GM12874 (cell line): ENCODE data around the gene TXNIP.

Source experiments
- TF ChIP-seq, protein P1 (sequence below): IDR thresholded peaks from 2 replicates; pipeline ENCODE4 v1.5.1; 2011; ENCODE audit warnings: low read depth, mild to moderate bottlenecking, control low read depth, low read length, moderate library complexity; ENCODE audit not compliant: insufficient read depth

Gene TXNIP

DNA sequence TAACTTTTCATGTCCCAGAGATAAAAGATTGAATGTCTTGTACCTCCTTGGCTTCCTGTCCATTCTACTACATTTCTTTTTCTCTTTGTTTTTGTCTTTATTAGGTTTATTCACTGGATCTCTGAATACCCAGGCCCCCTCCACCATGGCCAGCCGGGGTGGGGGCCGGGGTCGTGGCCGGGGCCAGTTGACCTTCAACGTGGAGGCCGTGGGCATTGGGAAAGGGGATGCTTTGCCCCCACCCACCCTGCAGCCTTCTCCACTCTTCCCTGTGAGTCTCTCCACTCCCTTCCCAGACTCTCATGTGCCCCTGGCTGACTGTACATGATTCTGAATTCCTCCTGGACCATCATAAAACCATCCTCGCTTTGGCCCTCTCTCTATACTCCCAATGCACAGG lies 21.7 kb downstream of the TXNIP start:
- TF ChIP-seq, protein P1, sequence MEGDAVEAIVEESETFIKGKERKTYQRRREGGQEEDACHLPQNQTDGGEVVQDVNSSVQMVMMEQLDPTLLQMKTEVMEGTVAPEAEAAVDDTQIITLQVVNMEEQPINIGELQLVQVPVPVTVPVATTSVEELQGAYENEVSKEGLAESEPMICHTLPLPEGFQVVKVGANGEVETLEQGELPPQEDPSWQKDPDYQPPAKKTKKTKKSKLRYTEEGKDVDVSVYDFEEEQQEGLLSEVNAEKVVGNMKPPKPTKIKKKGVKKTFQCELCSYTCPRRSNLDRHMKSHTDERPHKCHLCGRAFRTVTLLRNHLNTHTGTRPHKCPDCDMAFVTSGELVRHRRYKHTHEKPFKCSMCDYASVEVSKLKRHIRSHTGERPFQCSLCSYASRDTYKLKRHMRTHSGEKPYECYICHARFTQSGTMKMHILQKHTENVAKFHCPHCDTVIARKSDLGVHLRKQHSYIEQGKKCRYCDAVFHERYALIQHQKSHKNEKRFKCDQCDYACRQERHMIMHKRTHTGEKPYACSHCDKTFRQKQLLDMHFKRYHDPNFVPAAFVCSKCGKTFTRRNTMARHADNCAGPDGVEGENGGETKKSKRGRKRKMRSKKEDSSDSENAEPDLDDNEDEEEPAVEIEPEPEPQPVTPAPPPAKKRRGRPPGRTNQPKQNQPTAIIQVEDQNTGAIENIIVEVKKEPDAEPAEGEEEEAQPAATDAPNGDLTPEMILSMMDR: no peak

- TF ChIP-seq, protein P1: no peak
Measured at GRCh38 chr1:145972580-145972979, 23.8 kb downstream of the TXNIP start.

- TF ChIP-seq, protein P1: no peak
Measured at GRCh38 chr1:145967288-145967687, 29.1 kb downstream of the TXNIP start.

DNA sequence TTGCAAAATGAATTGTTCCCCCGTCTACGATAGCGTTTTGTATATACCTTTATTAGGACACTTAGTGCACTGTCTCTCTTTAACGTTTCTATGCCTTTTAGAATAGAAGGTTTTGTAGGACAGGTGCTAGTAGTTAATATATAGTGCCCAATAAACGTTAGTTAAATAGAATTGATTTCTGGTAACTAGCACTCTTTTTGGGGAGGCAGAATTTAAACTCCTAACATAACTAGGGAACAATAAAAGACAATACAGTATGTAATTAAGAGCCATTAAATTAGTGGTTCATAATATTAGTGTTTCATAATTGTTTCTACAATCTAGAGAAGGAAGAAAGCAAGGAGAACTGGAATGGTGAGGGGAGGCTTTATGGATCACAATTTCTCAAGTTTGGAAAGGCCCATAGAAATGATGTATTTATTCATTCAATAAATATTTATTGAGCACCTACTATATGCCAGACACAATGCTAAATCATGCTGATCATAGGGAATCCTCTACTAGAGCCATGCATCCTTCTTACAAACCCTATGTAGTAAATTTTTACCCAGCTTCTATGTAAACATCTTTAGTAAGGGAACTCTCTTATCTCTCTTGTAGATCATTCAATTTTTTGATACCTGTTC lies 31.1 kb downstream of the TXNIP start:
- TF ChIP-seq, protein P1: no peak

- TF ChIP-seq, protein P1: no peak
Measured at GRCh38 chr1:145964328-145965118, 31.9 kb downstream of the TXNIP start, which contains the start of the genes ANKRD34A and POLR3GL. Gene ANKRD34A, minus strand, starts transcription at chr1:145964575. Its CDS starts 2,816 bp downstream, at chr1:145961759. Gene POLR3GL, plus strand, starts transcription at chr1:145964690. Its CDS starts 10,176 bp downstream, at chr1:145974866.

DNA sequence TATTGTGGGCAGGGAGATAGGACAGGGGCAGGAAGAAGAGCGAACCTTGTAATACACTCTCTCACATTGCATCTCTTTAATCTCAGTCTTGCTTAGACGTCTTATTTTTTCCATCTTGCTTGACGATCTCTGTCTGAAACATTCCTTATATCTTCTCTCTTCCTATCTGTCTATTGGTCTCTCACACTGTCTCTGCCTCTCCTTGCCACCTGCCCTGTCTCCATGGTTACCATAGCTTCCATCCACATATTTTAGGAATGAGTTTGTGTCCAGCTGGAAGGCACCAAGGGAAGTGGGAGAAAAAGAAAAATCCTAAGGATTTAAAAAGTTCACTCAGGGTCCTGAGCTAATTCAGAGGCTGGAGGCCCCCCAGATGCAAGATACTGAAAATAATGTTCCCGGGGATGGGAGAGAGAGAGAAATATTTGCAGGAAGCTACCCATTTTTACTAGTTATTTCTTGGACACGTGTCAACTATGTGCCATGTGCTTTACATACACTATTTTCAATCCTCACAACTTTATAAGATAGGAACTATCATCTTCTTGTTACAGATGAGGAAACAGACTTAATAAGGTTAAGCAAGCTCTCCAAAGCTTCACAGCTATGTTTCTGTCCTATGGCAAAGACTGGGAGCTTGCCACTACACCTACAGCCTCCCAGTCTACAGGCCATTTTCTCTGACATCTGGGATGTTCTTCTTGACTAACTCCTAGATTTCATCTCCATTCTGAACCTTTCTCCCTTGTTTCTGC lies 32.9 kb downstream of the TXNIP start:
- TF ChIP-seq, protein P1: no peak
